HG02970 (cell line): Measurements from ENCODE around the gene GRID1.
A peak's percentile ranks its signal among the peaks of the same experiment; 100 is the strongest.
"Not testable (repeated sequence)": the region's sequence is repeated elsewhere in the genome, so short reads cannot be mapped to it uniquely, and the experiment has no call there.

Experiments used
- ATAC-seq: cut with Tn5 transposase; IDR thresholded peaks from one replicate; pipeline ENCODE4 v1.9.1; 2021; ENCODE audit warnings: mild to moderate bottlenecking, moderate library complexity, moderate number of reproducible peaks; ENCODE audit not compliant: unreplicated experiment, low FRiP score

Gene GRID1

GRCh38 chr10:85993140-85993539 is 373.5 kb downstream of the GRID1 start:
- no peak for ATAC-seq

GRCh38 chr10:85992324-85992723 is 374.3 kb downstream of the GRID1 start:
- no peak for ATAC-seq

DNA sequence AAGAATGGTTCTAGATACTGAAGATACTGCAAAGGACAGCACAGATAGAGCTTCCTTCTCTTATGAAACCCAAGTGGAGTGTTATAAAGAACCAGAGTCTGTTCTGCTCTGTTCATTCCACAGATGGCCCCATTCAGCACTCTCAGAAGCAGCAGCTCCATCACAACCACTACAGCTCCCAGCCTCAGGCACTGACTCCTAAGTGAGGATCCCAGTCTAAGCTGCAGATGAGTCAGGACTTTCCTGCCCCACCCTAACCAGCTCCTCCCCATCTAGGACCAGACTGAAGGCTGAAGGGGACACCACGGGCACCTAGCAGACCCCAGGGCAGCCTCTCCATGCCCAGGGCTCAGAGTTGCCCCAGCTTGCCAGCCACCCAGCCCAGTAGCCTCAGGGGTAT is 379.8 kb downstream of the GRID1 start:
- no peak for ATAC-seq

DNA sequence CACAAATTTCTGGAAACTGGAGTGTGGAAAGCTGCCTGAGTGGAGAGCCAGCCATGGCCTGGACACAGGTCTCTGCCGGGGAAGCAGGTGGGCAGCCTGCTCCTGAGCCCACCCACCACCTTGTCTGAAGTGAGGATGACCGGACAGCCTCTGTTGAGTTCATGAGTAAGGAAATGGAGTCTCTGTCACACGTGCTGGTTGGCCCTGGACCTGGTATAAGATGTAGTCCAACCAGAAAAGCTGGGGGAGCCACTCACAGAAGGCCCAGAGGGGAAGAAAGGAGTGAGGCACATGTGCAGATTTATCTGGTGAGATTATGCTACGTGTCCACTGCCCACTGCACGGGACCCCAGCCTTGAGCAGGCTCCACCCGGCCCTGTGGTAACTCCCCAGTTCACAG is 383.5 kb downstream of the GRID1 start:
- no peak for ATAC-seq

- ATAC-seq: no peak
Observed at GRCh38 chr10:85979598-85979997, 387.0 kb downstream of the GRID1 start.

GRCh38 chr10:85978566-85979358 is 387.8 kb downstream of the GRID1 start:
- ATAC-seq: no peak

- no peak for ATAC-seq
Observed at GRCh38 chr10:85977642-85978041, 389.0 kb downstream of the GRID1 start.

- no peak for ATAC-seq
Observed at GRCh38 chr10:85976267-85976793, 390.3 kb downstream of the GRID1 start.

DNA sequence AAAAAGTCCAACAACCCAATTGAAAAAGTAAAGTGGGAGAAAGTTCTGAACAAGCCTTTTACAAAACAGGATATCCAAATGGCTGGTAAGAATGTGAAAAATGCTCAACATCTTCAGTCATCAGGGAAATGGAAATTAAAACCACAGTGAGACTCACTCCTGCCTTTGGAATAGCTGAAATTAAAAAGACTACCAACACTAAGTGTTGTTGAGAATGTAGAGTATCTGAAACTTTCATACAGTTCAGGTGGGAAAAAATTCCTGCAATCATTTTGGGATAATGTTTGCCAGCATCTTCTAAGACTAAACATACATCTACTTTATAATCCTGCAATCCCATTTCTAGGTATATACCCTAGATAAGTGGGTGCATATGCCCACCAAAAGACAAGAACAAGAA is 395.1 kb downstream of the GRID1 start:
- no peak for ATAC-seq

GRCh38 chr10:85967594-85967993 is 399.0 kb downstream of the GRID1 start:
- ATAC-seq: no peak

DNA sequence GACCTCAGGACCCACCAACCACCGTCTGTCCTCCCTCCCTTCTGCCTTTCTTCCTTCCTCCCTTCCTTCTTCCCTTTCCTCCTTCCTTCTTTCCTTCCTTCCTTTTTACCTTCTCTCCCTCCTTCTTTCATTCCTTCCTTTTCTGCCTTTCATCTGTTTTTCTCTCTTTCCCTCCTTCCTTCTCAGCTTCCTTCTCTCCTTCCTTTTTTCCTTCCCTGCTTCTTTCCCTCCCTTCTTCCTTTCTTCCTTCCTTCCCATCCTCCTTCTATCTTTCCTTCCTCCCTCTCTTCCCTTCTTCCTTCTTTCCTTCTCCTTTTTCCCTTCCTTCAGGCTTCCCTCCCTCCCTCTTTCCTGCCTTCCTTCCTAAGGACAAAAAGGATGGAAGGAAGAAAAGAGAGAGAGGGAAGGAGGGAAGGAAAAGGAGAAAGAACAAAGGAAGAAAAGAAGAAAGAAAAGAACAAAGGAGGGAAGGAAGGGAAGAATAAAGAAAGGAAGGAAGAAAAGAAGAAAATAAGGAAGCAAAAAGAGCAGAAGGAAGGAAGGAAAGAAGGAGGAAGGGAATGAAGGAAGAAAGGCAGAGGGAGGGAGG is 405.0 kb downstream of the GRID1 start:
- no peak for ATAC-seq

DNA sequence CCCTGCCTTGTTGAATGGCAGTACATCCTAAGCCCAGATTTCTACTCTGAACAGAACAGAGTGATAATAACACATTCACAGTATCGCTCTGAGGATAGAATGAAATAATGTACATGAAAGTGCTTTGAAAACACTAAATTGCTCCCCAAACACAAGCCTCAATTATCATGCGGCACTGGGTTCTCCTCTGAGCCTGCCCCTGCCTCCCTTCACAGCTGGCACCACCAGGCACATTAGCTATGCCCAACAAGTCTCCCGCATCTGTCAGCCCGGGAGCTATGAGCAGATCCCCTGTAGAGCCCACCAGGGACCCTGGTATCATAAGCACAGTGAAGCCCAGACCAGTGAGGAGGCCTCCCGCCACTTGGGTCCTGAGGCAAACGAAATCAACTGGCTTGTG is 405.5 kb downstream of the GRID1 start:
- no peak for ATAC-seq

DNA sequence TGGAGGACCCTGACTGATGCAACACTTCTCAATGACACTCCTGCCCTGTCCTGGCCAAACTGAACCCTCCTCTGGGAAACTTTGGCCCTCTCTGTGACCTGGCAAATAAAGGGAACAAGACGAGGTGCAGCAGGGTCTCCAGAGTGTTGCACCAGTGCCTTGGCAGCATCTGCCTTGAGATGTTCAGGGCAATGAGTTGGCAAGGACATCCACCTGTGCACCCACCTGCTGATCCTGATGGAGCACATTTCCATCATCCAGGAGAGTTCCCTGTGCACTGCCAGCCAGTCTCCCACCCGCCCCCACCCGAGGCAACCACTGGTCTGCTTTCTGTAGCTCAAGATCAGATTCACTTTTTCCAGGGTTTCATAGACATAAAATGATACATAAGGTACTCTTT is 407.4 kb downstream of the GRID1 start:
- no peak for ATAC-seq

- no peak for ATAC-seq
Observed at GRCh38 chr10:85950921-85951320, 415.7 kb downstream of the GRID1 start.

DNA sequence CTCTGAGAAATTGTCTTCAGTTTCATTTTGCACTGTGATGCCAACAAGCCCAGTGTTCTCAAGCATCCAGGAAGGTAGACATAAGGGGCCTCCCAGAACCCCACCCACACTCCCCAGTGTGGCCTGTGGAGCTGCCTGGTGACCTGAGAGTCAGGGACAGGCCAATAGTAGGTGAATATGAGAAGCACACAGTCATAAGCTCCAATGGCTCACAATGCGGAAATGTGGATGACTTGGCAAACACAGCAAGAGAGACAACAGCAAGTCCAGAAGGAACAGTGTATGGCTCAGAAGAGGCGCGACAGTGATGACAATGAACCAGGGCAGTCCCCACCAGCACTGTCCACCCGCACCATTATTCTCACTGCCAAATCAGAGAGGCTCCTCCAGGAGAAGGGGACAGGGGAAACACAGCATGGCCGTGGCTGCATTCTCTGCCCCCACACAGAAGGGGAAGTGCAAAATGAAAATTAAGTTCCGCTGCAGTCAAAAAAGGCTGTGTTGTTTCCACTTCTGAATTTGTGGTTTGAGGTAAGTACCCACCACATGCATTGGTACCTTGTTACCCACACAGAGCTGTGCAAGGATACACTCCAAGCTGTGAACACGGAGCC is 419.8 kb downstream of the GRID1 start:
- ATAC-seq: peak; percentile 54

DNA sequence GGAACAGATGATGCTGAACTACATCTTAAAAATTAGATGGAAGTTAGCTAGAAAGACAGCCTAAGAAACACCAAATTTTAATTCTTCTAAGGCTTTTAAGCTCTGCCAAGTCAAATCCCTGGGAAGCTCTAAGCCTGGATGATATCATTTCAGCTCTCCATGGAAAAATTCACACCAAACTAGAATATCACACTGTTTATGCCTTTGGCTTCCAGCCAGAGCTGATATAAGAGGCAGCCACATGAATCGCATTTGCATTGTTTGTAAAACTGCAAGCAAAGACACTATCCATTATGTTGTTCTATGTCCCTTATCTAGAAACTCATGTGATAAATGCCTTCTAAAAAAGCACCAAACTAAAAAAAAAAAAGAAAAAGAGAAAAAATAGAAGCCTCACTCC is 430.4 kb downstream of the GRID1 start:
- no peak for ATAC-seq

DNA sequence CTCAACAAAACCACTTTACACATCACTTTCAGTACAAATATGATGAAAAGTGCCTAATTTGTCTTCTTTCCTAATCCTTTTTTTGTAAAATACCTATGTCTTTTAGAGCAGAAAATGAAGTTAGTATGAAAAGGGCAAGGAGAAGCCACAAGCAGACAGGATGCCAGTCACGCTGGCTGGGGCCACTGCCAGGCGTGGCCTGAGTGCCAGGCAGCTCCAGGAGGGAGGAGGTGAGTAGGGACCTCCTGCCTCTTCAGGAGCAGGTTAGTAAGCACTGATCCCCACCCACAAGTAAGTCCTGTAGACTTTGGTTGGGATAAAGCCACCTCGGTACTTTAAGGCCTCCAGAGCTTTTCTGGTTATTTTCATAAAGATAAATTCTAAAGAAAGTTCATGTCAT is 432.0 kb downstream of the GRID1 start:
- ATAC-seq: no peak

- not testable (repeated sequence) for ATAC-seq
Observed at GRCh38 chr10:85929993-85930392, 436.6 kb downstream of the GRID1 start.

DNA sequence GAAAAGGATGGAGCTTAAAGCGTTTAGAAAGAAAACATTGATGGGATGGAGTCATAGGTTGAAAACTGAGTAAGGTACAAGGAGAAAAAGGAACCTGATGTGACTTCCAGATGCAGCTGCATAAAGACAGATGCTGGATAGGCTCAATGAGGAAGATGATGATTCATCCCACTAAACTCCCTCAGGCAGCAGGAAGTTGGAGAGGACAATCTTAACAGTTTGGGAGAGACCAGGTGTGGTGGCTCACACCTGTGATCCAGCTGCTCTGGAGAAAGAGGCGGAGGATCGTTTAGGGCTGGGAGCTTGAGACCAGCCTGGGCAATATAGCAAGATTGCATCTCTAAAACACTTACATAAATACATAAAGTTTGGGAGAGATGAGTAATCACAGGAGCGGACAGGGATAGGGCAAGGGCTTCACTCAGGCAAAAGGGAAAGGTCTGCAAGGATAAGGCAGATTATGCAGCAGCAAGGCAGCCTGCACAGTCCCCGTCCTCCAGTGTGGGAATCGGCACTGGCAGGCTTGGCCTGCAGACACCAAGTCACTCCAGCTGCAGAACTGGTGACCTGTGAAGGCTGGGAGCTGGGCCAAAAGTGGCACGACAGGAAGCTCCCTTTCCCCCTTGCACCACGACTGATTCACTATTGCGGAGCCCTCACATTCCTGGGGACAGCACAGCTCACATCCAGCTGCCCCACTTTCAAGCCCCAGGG is 438.5 kb downstream of the GRID1 start:
- no peak for ATAC-seq

DNA sequence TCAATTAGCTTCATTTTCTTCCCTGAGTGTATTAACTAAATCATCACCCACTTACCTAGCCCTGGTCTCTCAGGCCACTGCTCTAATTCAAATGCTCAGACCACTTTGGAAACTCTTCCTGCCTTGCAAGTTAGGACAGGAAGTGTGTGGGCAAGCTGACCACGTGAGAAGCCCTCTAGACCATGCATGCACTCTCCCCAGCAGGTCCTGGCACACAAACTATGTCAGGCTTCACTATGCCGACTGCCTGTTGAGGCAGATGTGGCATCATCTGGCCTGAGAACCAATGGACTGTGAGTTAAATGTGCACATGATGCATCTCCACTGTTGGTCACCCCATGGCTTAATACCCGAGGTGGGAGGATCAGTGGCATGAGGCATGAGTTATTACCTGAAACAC is 439.6 kb downstream of the GRID1 start:
- no peak for ATAC-seq

- ATAC-seq: no peak
Observed at GRCh38 chr10:85926136-85926535, 440.5 kb downstream of the GRID1 start.
